Measurements from ENCODE around the gene RNF224. TPM values are rescaled to one million over a fixed set of nuclear protein-coding genes. Genes with fewer than 3 reads are reported as not detected.

Gene RNF224
- polyA plus RNA-seq, 1 donor (not counting 4 experiments of a cell fraction or from before 2014, with no cell fraction given) = not detected

DNA sequence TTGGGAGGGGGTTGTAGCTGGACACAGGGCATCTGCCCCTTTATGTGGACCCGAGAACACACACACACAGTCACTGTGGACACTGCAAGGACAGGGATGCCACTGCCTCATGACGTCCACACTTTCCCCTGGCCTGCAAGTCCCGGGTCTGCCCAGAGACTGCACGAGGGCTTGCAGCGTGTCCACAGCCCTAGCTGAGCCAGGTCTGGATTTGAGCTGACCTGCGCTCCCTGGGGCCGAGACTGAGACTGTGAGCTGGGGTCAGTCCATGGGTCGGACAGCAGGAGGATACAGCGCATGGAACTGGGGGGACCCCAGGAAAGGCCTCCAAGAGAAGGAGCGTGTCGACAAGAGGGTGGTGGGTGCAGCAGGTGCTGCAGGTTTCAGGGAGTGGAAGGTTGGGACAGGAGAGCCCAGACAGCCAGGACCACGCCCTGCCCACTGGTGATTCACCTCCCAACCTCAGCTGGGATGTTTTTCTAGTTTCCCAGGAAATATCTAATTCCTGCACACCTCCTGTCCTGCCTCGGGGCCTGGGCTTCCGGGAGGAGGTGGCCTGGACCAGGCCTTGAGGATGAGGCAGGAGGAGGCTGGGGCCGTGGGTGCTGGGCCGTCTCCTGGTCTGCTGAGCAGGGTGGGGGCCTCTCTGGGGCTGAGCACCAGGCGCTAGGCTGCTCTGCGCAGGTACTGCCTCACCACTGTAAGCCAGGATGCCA lies 806 bp upstream of the RNF224 start:
- dilution Hi-C loops (cut with MboI; ENCODE audit: extremely low pct_ligation_motif_present, low sequenced_read_pairs) = no loop called here
- FAIRE-seq = peak; percentile 61
- Histone ChIP-seq H4K20me1 (ENCODE audit: control insufficient read depth, extremely low read depth, insufficient read depth, low read length) (no peaks in the 10 kb centered on the region), H3K9me1 (ENCODE audit: control insufficient read depth, extremely low read depth, insufficient read depth, low read length) (no peaks in the 10 kb centered on the region), H3K27me3 (ENCODE audit: control insufficient read depth, extremely low read depth, insufficient read depth, low read length) (peaks cover 3% of the 10 kb centered on the region), H3K36me3 (ENCODE audit: control insufficient read depth in 2 of 2, extremely low read depth in 1 of 2, insufficient read depth in 2 of 2, low read length in 2 of 2) (no peaks in the 10 kb centered on the region), H3K4me1 (ENCODE audit: control insufficient read depth, extremely low read depth, insufficient read depth, low read length) (peaks cover 40% of the 10 kb centered on the region), H3K27ac (ENCODE audit: control insufficient read depth, insufficient read depth, low read length) (peak overlapping the region; percentile 25), H3K79me2 (ENCODE audit: control insufficient read depth, insufficient read depth, low read length) (no peaks in the 10 kb centered on the region), H3K9me3 (ENCODE audit: control insufficient read depth, low read depth, low read length) (no peaks in the 10 kb centered on the region), H3K4me3 (ENCODE audit: control insufficient read depth in 2 of 3, extremely low read depth in 1 of 3, insufficient read depth in 2 of 3, low read depth in 1 of 3, low read length in 3 of 3) (no peak overlapping the region), H3K9ac (ENCODE audit: control insufficient read depth, extremely low read depth, insufficient read depth, low read length) (peak overlapping the region; percentile 41), H3K4me2 (ENCODE audit: control insufficient read depth, extremely low read depth, insufficient read depth, low read depth, low read length) (peak overlapping the region; percentile 69), H2AFZ (ENCODE audit: control insufficient read depth, low read length) (peak overlapping the region; percentile 80)
- DNase-seq (ENCODE audit: low read depth, low spot score) = no peak
- TF ChIP-seq EZH2 (IDR thresholded peaks at IDR 0.05; ENCODE audit: low read length) = no peak
- TF ChIP-seq, protein P1, sequence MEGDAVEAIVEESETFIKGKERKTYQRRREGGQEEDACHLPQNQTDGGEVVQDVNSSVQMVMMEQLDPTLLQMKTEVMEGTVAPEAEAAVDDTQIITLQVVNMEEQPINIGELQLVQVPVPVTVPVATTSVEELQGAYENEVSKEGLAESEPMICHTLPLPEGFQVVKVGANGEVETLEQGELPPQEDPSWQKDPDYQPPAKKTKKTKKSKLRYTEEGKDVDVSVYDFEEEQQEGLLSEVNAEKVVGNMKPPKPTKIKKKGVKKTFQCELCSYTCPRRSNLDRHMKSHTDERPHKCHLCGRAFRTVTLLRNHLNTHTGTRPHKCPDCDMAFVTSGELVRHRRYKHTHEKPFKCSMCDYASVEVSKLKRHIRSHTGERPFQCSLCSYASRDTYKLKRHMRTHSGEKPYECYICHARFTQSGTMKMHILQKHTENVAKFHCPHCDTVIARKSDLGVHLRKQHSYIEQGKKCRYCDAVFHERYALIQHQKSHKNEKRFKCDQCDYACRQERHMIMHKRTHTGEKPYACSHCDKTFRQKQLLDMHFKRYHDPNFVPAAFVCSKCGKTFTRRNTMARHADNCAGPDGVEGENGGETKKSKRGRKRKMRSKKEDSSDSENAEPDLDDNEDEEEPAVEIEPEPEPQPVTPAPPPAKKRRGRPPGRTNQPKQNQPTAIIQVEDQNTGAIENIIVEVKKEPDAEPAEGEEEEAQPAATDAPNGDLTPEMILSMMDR (optimal IDR thresholded peaks at IDR 0.05 in 1 of 3, IDR thresholded peaks at IDR 0.05 in 1 of 3, conservative IDR thresholded peaks at IDR 0.05 in 1 of 3; ENCODE audit: extremely low read depth in 1 of 3, insufficient read depth in 2 of 3, low read length in 3 of 3) = no peak

DNA sequence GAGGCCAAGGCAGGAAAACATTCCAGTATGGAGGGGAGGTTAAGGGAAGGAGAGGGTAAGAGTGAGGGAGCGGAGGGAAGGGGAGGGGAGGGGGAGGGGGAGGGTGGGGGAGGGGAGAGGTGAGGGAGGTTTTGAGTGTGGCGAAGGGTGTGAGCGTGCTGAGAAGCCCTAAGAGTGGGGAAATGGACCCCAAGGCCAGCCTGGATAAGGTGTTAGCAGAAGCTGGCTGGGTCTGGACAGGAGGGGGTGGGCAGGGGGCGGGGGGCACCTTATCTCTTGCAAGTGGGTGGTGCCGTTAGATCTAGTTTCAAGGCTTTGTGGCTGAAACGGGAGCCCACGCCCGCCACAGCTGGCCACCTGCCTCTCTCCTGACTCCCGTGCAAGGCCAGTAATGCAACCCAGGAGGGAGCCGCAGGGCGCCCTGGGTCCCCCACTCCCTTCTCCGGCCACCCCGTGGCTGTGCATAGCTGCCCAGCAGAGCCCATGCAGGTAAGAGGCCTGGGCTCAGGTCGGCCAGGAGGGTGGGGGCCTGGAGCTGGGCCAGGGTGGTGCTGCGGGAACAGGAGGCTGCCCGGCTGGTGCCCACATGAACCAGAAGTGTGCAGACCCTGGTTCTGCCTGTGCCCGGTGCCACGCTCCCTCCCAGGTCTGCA lies 677 bp downstream of the RNF224 start:
- Histone ChIP-seq H3K4me2 (ENCODE audit: control insufficient read depth, extremely low read depth, insufficient read depth, low read depth, low read length) (peak overlapping the region; percentile 69), H4K20me1 (ENCODE audit: control insufficient read depth, extremely low read depth, insufficient read depth, low read length) (no peaks in the 10 kb centered on the region), H3K4me3 (ENCODE audit: control insufficient read depth in 2 of 3, extremely low read depth in 1 of 3, insufficient read depth in 2 of 3, low read depth in 1 of 3, low read length in 3 of 3) (no peak overlapping the region), H3K9me1 (ENCODE audit: control insufficient read depth, extremely low read depth, insufficient read depth, low read length) (no peaks in the 10 kb centered on the region), H3K4me1 (ENCODE audit: control insufficient read depth, extremely low read depth, insufficient read depth, low read length) (peaks cover 35% of the 10 kb centered on the region), H3K27ac (ENCODE audit: control insufficient read depth, insufficient read depth, low read length) (no peak overlapping the region), H3K27me3 (ENCODE audit: control insufficient read depth, extremely low read depth, insufficient read depth, low read length) (peaks cover 6% of the 10 kb centered on the region), H3K79me2 (ENCODE audit: control insufficient read depth, insufficient read depth, low read length) (no peaks in the 10 kb centered on the region), H2AFZ (ENCODE audit: control insufficient read depth, low read length) (no peak overlapping the region), H3K9me3 (ENCODE audit: control insufficient read depth, low read depth, low read length) (no peaks in the 10 kb centered on the region), H3K36me3 (ENCODE audit: control insufficient read depth in 2 of 2, extremely low read depth in 1 of 2, insufficient read depth in 2 of 2, low read length in 2 of 2) (no peaks in the 10 kb centered on the region), H3K9ac (ENCODE audit: control insufficient read depth, extremely low read depth, insufficient read depth, low read length) (no peak overlapping the region)
- no peak for FAIRE-seq
- dilution Hi-C loops (cut with MboI; ENCODE audit: extremely low pct_ligation_motif_present, low sequenced_read_pairs) = no loop called here
- no peak for TF ChIP-seq EZH2 (IDR thresholded peaks at IDR 0.05; ENCODE audit: low read length)
- TF ChIP-seq, protein P1 (optimal IDR thresholded peaks at IDR 0.05 in 1 of 3, IDR thresholded peaks at IDR 0.05 in 1 of 3, conservative IDR thresholded peaks at IDR 0.05 in 1 of 3; ENCODE audit: extremely low read depth in 1 of 3, insufficient read depth in 2 of 3, low read length in 3 of 3) = no peak
- DNase-seq (ENCODE audit: low read depth, low spot score) = no peak
